SK-N-SH treated with all-trans-retinoic acid at 6 μM for 48 hours (cell line): ENCODE data around the gene GTF3C4.

Source experiments
- ATAC-seq: fragments of 200-7000 bp; cut with Tn5 transposase; 3 replicates; pipeline ENCODE4 v1.9.1; 2020; ENCODE audit warnings: mild to moderate bottlenecking, moderate library complexity
- ARNTL ChIP-seq: fragments of 450-650 bp; formaldehyde crosslinking; IDR thresholded peaks from 2 replicates; pipeline ENCODE4 v1.5.0; 2020; ENCODE audit warnings: low read depth, mild to moderate bottlenecking, moderate library complexity, borderline replicate concordance
- CSDC2 ChIP-seq: fragments of 250-450 bp; sonication (Bioruptor Pico); IDR thresholded peaks from 2 replicates; pipeline ENCODE4 v1.5.0; 2020; ENCODE audit warnings: mild to moderate bottlenecking, moderate library complexity
- ESRRG ChIP-seq: fragments of 250-450 bp; sonication (Bioruptor Pico); IDR thresholded peaks from 2 replicates; pipeline ENCODE4 v1.6.1; 2021; ENCODE audit warnings: mild to moderate bottlenecking
- GLIS3 ChIP-seq: fragments of 250-450 bp; sonication (Bioruptor Pico); IDR thresholded peaks from 2 replicates; pipeline ENCODE4 v1.5.0; 2020; ENCODE audit warnings: mild to moderate bottlenecking, moderate library complexity
- ISL1 ChIP-seq: fragments of 250-450 bp; sonication (Bioruptor Pico); IDR thresholded peaks from 2 replicates; pipeline ENCODE4 v2.1.2; 2022; ENCODE audit warnings: mild to moderate bottlenecking, moderate library complexity
- OSR1 ChIP-seq: fragments of 250-450 bp; sonication (Bioruptor Pico); IDR thresholded peaks from 2 replicates; pipeline ENCODE4 v1.8.0; 2022; ENCODE audit warnings: moderate library complexity, mild to moderate bottlenecking, inconsistent platforms
- PPARA ChIP-seq: fragments of 250-450 bp; sonication (Bioruptor Pico); IDR thresholded peaks from 2 replicates; pipeline ENCODE4 v1.5.0; 2020; ENCODE audit warnings: mild to moderate bottlenecking, borderline replicate concordance
- RARB ChIP-seq: fragments of 250-450 bp; sonication (Bioruptor Pico); IDR thresholded peaks from 2 replicates; pipeline ENCODE4 v1.8.0; 2021; ENCODE audit warnings: mild to moderate bottlenecking, moderate library complexity
- SNAI2 ChIP-seq: fragments of 250-450 bp; sonication (Bioruptor Pico); IDR thresholded peaks from 2 replicates; pipeline ENCODE4 v1.5.0; 2020; ENCODE audit warnings: mild to moderate bottlenecking, moderate library complexity
- TCF4 ChIP-seq: fragments of 250-450 bp; sonication (Bioruptor Pico); IDR thresholded peaks from 2 replicates; pipeline ENCODE4 v1.8.0; 2021; ENCODE audit warnings: mild to moderate bottlenecking, moderate library complexity, borderline replicate concordance
- TOX ChIP-seq: fragments of 250-450 bp; sonication (Bioruptor Pico); IDR thresholded peaks from 2 replicates; pipeline ENCODE4 v1.8.0; 2021; ENCODE audit warnings: mild to moderate bottlenecking, moderate library complexity, borderline replicate concordance
- ZC3H10 ChIP-seq: fragments of 250-450 bp; sonication (Bioruptor Pico); IDR thresholded peaks from 2 replicates; pipeline ENCODE4 v1.5.1; 2021; ENCODE audit warnings: mild to moderate bottlenecking, moderate library complexity
- ZFP3 ChIP-seq: fragments of 250-450 bp; sonication (Bioruptor Pico); IDR thresholded peaks from 2 replicates; pipeline ENCODE4 v1.5.0; 2020; ENCODE audit warnings: mild to moderate bottlenecking, moderate library complexity
- ZFP30 ChIP-seq: fragments of 450-650 bp; formaldehyde crosslinking; IDR thresholded peaks from 2 replicates; pipeline ENCODE4 v1.5.0; 2022; ENCODE audit warnings: mild to moderate bottlenecking, moderate library complexity
- ZNF565 ChIP-seq: fragments of 450-650 bp; formaldehyde crosslinking; conservative IDR thresholded peaks from 2 replicates; pipeline ENCODE4 v1.5.0; 2020; ENCODE audit warnings: low read depth, mild to moderate bottlenecking, moderate library complexity
- ZNF70 ChIP-seq: fragments of 450-650 bp; formaldehyde crosslinking; IDR thresholded peaks from 2 replicates; pipeline ENCODE4 v1.5.0; 2020; ENCODE audit warnings: mild to moderate bottlenecking, moderate library complexity
- ZNF8 ChIP-seq: fragments of 450-650 bp; formaldehyde crosslinking; IDR thresholded peaks from 2 replicates; pipeline ENCODE4 v1.5.0; 2020; ENCODE audit warnings: mild to moderate bottlenecking, moderate library complexity
- TF ChIP-seq, protein P1 (sequence below): fragments of 250-450 bp; sonication (Bioruptor Pico); IDR thresholded peaks from 2 replicates; pipeline ENCODE4 v1.8.0; 2020; ENCODE audit warnings: mild to moderate bottlenecking, moderate library complexity, borderline replicate concordance
- TF ChIP-seq, protein P2 (sequence below): fragments of 250-450 bp; sonication (Bioruptor Pico); IDR thresholded peaks from 2 replicates; pipeline ENCODE4 v1.5.1; 2021; ENCODE audit warnings: mild to moderate bottlenecking, moderate library complexity
- TF ChIP-seq, protein P3 (sequence below): fragments of 250-450 bp; sonication (Bioruptor Pico); IDR thresholded peaks from 2 replicates; pipeline ENCODE4 v1.5.0; 2020; ENCODE audit warnings: mild to moderate bottlenecking, moderate library complexity
- TF ChIP-seq, protein P4 (sequence below): fragments of 250-450 bp; sonication (Bioruptor Pico); IDR thresholded peaks from 2 replicates; pipeline ENCODE4 v1.5.1; 2020; ENCODE audit warnings: low read depth, mild to moderate bottlenecking, moderate library complexity

GTF3C4 gene

DNA sequence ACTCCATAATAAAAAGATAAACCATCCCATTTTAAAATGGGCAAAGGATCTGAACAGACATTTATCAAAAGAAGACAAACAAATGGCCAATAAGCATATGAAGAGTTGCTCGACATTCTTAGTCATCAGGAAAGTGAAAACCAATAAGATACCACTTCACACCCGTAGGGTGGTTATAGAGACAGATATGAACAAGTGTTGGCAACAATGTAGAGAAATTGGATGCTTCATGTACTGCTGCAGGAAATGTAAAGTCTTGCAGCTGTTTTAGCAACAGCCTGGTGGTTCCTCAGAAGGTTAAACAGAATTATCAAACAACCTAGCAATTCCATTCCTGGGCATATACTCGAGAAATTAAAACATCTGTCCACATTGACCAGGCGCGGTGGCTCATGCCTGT, 42.5 kb downstream of the GTF3C4 start:
- TF ChIP-seq ZNF565 (CRISPR knock-in tag) (no peak), ZNF70 (CRISPR knock-in tag) (no peak), ISL1 (CRISPR knock-in tag) (no peak), ZNF8 (CRISPR knock-in tag) (no peak), ZFP3 (CRISPR knock-in tag) (no peak), TOX (CRISPR knock-in tag) (no peak), GLIS3 (CRISPR knock-in tag) (no peak), ZC3H10 (CRISPR knock-in tag) (no peak), ARNTL (CRISPR knock-in tag) (no peak), TCF4 (CRISPR knock-in tag) (no peak)
- TF ChIP-seq, protein P1, sequence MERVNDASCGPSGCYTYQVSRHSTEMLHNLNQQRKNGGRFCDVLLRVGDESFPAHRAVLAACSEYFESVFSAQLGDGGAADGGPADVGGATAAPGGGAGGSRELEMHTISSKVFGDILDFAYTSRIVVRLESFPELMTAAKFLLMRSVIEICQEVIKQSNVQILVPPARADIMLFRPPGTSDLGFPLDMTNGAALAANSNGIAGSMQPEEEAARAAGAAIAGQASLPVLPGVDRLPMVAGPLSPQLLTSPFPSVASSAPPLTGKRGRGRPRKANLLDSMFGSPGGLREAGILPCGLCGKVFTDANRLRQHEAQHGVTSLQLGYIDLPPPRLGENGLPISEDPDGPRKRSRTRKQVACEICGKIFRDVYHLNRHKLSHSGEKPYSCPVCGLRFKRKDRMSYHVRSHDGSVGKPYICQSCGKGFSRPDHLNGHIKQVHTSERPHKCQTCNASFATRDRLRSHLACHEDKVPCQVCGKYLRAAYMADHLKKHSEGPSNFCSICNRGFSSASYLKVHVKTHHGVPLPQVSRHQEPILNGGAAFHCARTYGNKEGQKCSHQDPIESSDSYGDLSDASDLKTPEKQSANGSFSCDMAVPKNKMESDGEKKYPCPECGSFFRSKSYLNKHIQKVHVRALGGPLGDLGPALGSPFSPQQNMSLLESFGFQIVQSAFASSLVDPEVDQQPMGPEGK (CRISPR knock-in tag), result no peak
- no peak for ATAC-seq

DNA sequence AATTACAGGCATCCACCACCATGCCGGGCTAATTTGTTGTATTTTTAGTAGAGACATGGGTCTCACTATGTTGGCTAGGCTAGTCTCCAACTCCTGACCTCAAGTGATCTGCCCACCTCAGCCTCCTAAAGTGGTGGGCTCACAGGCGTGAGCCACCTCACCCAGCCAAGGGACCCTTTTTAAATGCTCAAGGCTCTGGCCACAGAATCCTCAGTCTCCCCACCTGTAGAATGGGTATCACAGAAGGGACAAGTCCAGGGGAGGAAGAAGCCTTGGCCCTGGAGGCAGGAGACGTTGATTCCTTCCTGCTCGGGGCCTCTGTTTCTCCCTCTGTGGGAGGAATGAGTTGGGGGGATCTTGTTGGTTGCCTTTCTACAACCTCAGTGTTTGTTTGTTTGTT, 45.7 kb downstream of the GTF3C4 start:
- no peak for ATAC-seq
- TF ChIP-seq SNAI2, result no peak
- TF ChIP-seq, protein P2, sequence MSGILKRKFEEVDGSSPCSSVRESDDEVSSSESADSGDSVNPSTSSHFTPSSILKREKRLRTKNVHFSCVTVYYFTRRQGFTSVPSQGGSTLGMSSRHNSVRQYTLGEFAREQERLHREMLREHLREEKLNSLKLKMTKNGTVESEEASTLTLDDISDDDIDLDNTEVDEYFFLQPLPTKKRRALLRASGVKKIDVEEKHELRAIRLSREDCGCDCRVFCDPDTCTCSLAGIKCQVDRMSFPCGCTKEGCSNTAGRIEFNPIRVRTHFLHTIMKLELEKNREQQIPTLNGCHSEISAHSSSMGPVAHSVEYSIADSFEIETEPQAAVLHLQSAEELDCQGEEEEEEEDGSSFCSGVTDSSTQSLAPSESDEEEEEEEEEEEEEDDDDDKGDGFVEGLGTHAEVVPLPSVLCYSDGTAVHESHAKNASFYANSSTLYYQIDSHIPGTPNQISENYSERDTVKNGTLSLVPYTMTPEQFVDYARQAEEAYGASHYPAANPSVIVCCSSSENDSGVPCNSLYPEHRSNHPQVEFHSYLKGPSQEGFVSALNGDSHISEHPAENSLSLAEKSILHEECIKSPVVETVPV (CRISPR knock-in tag), result no peak
- no peak for TF ChIP-seq ISL1 (CRISPR knock-in tag)
- TF ChIP-seq, protein P3, sequence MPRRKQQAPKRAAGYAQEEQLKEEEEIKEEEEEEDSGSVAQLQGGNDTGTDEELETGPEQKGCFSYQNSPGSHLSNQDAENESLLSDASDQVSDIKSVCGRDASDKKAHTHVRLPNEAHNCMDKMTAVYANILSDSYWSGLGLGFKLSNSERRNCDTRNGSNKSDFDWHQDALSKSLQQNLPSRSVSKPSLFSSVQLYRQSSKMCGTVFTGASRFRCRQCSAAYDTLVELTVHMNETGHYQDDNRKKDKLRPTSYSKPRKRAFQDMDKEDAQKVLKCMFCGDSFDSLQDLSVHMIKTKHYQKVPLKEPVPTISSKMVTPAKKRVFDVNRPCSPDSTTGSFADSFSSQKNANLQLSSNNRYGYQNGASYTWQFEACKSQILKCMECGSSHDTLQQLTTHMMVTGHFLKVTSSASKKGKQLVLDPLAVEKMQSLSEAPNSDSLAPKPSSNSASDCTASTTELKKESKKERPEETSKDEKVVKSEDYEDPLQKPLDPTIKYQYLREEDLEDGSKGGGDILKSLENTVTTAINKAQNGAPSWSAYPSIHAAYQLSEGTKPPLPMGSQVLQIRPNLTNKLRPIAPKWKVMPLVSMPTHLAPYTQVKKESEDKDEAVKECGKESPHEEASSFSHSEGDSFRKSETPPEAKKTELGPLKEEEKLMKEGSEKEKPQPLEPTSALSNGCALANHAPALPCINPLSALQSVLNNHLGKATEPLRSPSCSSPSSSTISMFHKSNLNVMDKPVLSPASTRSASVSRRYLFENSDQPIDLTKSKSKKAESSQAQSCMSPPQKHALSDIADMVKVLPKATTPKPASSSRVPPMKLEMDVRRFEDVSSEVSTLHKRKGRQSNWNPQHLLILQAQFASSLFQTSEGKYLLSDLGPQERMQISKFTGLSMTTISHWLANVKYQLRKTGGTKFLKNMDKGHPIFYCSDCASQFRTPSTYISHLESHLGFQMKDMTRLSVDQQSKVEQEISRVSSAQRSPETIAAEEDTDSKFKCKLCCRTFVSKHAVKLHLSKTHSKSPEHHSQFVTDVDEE (CRISPR knock-in tag), result no peak
- no peak for TF ChIP-seq PPARA (CRISPR knock-in tag)
- no peak for TF ChIP-seq ESRRG
- no peak for TF ChIP-seq TCF4 (CRISPR knock-in tag)
- TF ChIP-seq, protein P4, sequence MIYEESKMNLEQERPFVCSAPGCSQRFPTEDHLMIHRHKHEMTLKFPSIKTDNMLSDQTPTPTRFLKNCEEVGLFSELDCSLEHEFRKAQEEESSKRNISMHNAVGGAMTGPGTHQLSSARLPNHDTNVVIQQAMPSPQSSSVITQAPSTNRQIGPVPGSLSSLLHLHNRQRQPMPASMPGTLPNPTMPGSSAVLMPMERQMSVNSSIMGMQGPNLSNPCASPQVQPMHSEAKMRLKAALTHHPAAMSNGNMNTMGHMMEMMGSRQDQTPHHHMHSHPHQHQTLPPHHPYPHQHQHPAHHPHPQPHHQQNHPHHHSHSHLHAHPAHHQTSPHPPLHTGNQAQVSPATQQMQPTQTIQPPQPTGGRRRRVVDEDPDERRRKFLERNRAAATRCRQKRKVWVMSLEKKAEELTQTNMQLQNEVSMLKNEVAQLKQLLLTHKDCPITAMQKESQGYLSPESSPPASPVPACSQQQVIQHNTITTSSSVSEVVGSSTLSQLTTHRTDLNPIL (CRISPR knock-in tag), result no peak
- no peak for TF ChIP-seq CSDC2 (CRISPR knock-in tag)
- no peak for TF ChIP-seq GLIS3 (CRISPR knock-in tag)
- no peak for TF ChIP-seq ARNTL (CRISPR knock-in tag)
- TF ChIP-seq OSR1 (CRISPR knock-in tag), result no peak
- TF ChIP-seq ZFP30 (CRISPR knock-in tag), result no peak
- no peak for TF ChIP-seq TOX (CRISPR knock-in tag)
- no peak for TF ChIP-seq ZNF70 (CRISPR knock-in tag)
- TF ChIP-seq ZNF565 (CRISPR knock-in tag), result no peak
- TF ChIP-seq ZC3H10 (CRISPR knock-in tag), result no peak
- no peak for TF ChIP-seq RARB (CRISPR knock-in tag)
- no peak for TF ChIP-seq ZFP3 (CRISPR knock-in tag)
- TF ChIP-seq, protein P1 (CRISPR knock-in tag), result no peak
